K562 (cell line): ENCODE data around the gene IFRD1.

Experiments
- ARID3A ChIP-seq: IDR thresholded peaks from 2 replicates; pipeline ENCODE4 v1.6.1; 2012; ENCODE audit warnings: low read depth, low read length, improper control_type of control experiment, borderline replicate concordance
- EZH2 ChIP-seq: IDR thresholded peaks from 2 replicates; pipeline ENCODE4 v1.6.1; 2012; ENCODE audit warnings: low read depth, mild to moderate bottlenecking, inconsistent platforms, low read length, borderline replicate concordance
- IRF2 ChIP-seq: sonication (generic); formaldehyde crosslinking; IDR thresholded peaks from 2 replicates; pipeline ENCODE4 v1.8.1; 2022; ENCODE audit warnings: mild to moderate bottlenecking, missing genetic modification reagents
- NR3C1 ChIP-seq: sonication (generic); formaldehyde crosslinking; IDR thresholded peaks from 2 replicates; pipeline ENCODE4 v1.8.1; 2022; ENCODE audit warnings: missing genetic modification reagents
- TAF1 ChIP-seq: IDR thresholded peaks from 2 replicates; pipeline ENCODE4 v1.6.1; 2011; ENCODE audit warnings: mild to moderate bottlenecking, low read length, moderate library complexity; ENCODE audit not compliant: insufficient read depth, control insufficient read depth, severe bottlenecking; ENCODE audit errors: extremely low read depth
- VEZF1 ChIP-seq: fragments of 200-800 bp; sonication (Bioruptor generic); IDR thresholded peaks from 2 replicates; pipeline ENCODE4 v1.6.1; 2017; ENCODE audit warnings: missing genetic modification characterization, missing compliant biosample characterization
- ZNF140 ChIP-seq: fragments of 250-450 bp; sonication (Bioruptor Pico); IDR thresholded peaks from 2 replicates; pipeline ENCODE4 v1.8.0; 2021; ENCODE audit warnings: moderate library complexity, mild to moderate bottlenecking, inconsistent platforms
- ZNF449 ChIP-seq: fragments of 250-450 bp; sonication (Bioruptor Pico); IDR thresholded peaks from 2 replicates; pipeline ENCODE4 v1.8.0; 2022; ENCODE audit warnings: moderate library complexity, mild to moderate bottlenecking, inconsistent platforms

DNA sequence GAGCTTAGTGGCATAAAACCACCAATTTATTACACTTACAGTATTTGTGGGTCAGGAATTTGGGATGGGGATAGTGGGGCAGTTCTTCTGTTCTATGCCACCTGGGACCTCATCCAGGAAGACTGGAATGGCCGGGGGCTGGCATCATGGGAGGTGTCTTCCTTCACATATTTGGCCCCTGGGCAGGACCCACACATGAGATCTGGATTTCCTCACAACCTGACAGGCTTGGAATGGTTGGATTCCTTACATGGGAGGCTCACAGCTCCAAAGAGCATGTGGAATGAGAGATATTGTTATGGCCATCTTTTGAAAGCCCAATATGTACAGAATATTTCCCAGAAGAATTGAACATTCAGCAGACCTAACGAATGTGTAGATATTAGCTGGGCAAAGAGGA, 52.4 kb downstream of the IFRD1 start:
- TF ChIP-seq TAF1: no peak
- TF ChIP-seq NR3C1: no peak
- TF ChIP-seq ZNF140 (CRISPR knock-in tag): no peak
- TF ChIP-seq EZH2: no peak
- no peak for TF ChIP-seq VEZF1 (CRISPR knock-in tag)
- TF ChIP-seq IRF2 (CRISPR knock-in tag): no peak
- TF ChIP-seq ARID3A: no peak
- TF ChIP-seq ZNF449 (CRISPR knock-in tag): no peak
